ENCODE data around the gene TBK1. TPM values are rescaled to one million over a fixed set of nuclear protein-coding genes. Genes with fewer than 3 reads are reported as not detected.

TBK1 gene
- total RNA-seq, 3 donors from 2014 or later, result 27.7 to 43.9 (median 40.6) TPM

GRCh38 chr12:64468966-64469365 lies 17.0 kb downstream of the TBK1 start:
- Histone ChIP-seq H3K36me3 (no peaks in the 10 kb centered on the region), H3K4me3 (no peak overlapping the region), H3K9me3 (no peaks in the 10 kb centered on the region), H3K27me3 (no peaks in the 10 kb centered on the region), H3K27ac (no peak overlapping the region), H3K4me1 (no peaks in the 10 kb centered on the region)
- no peak for DNase-seq (ENCODE audit: low spot score in 2 of 2)
- intact Hi-C loops (cut with DNase I; ENCODE audit: low total_unique reads), result no loop called here
- no peak for TF ChIP-seq CTCF (IDR thresholded peaks at IDR 0.05)
- TF ChIP-seq POLR2AphosphoS5 (IDR thresholded peaks at IDR 0.05), result no peak
- TF ChIP-seq POLR2A (IDR thresholded peaks at IDR 0.05), result no peak

- intact Hi-C loops (cut with DNase I; ENCODE audit: low total_unique reads), result no loop called here
- no peaks in the 10 kb centered on the region for H3K36me3 ChIP-seq
- no peak overlapping the region for H3K27ac ChIP-seq
- no peak for TF ChIP-seq CTCF (IDR thresholded peaks at IDR 0.05)
- no peak for TF ChIP-seq POLR2A (IDR thresholded peaks at IDR 0.05)
- no peak for TF ChIP-seq POLR2AphosphoS5 (IDR thresholded peaks at IDR 0.05)
- no peak overlapping the region for H3K4me3 ChIP-seq
- no peak for DNase-seq (ENCODE audit: low spot score in 2 of 2)
- H3K4me1 ChIP-seq, result no peaks in the 10 kb centered on the region
- H3K9me3 ChIP-seq, result no peaks in the 10 kb centered on the region
- no peaks in the 10 kb centered on the region for H3K27me3 ChIP-seq
Observed at GRCh38 chr12:64469455-64470142, 17.7 kb downstream of the TBK1 start.

- Histone ChIP-seq H3K36me3 (peaks cover 5% of the 10 kb centered on the region), H3K4me1 (no peaks in the 10 kb centered on the region), H3K27me3 (no peaks in the 10 kb centered on the region), H3K9me3 (no peaks in the 10 kb centered on the region), H3K27ac (no peak overlapping the region), H3K4me3 (no peak overlapping the region)
- TF ChIP-seq POLR2AphosphoS5 (IDR thresholded peaks at IDR 0.05), result no peak
- no peak for TF ChIP-seq POLR2A (IDR thresholded peaks at IDR 0.05)
- no peak for TF ChIP-seq CTCF (IDR thresholded peaks at IDR 0.05)
- intact Hi-C loops (cut with DNase I; ENCODE audit: low total_unique reads), result no loop called here
- DNase-seq (ENCODE audit: low spot score in 2 of 2), result no peak
Observed at GRCh38 chr12:64470495-64470894, 18.6 kb downstream of the TBK1 start.

GRCh38 chr12:64473176-64473575 lies 21.3 kb downstream of the TBK1 start:
- Histone ChIP-seq H3K9me3 (peaks cover 0 to 6% of the 10 kb centered on the region in 2 donors), H3K36me3 (peaks cover 5% of the 10 kb centered on the region), H3K27ac (no peak overlapping the region), H3K4me1 (no peaks in the 10 kb centered on the region), H3K27me3 (no peaks in the 10 kb centered on the region), H3K4me3 (no peak overlapping the region)
- TF ChIP-seq POLR2A (IDR thresholded peaks at IDR 0.05), result no peak
- no peak for TF ChIP-seq POLR2AphosphoS5 (IDR thresholded peaks at IDR 0.05)
- TF ChIP-seq CTCF (IDR thresholded peaks at IDR 0.05), result no peak
- no peak for DNase-seq (ENCODE audit: low spot score in 2 of 2)
- intact Hi-C loops (cut with DNase I; ENCODE audit: low total_unique reads), result no loop called here

- TF ChIP-seq POLR2AphosphoS5 (IDR thresholded peaks at IDR 0.05), result no peak
- no peak for TF ChIP-seq POLR2A (IDR thresholded peaks at IDR 0.05)
- TF ChIP-seq CTCF (IDR thresholded peaks at IDR 0.05), result no peak
- peaks cover 5% of the 10 kb centered on the region for H3K36me3 ChIP-seq
- peaks cover 0 to 6% of the 10 kb centered on the region in 2 donors for H3K9me3 ChIP-seq
- H3K27ac ChIP-seq, result no peak overlapping the region
- DNase-seq (ENCODE audit: low spot score in 2 of 2), result no peak
- H3K27me3 ChIP-seq, result no peaks in the 10 kb centered on the region
- intact Hi-C loops (cut with DNase I; ENCODE audit: low total_unique reads), result no loop called here
- no peak overlapping the region for H3K4me3 ChIP-seq
- H3K4me1 ChIP-seq, result no peaks in the 10 kb centered on the region
Observed at GRCh38 chr12:64475518-64475917, 23.6 kb downstream of the TBK1 start.

Data from breast epithelium (tissue), 4 donors.